ENCODE results near the gene GNAI1. TPM values are rescaled to one million over a fixed set of nuclear protein-coding genes. Genes with fewer than 3 reads are reported as not detected.

Gene GNAI1
- total RNA-seq, 2 donors from 2014 or later, result 21.5 to 27.0 TPM

- no peak overlapping the region for H3K27ac Mint-ChIP-seq
- no peak overlapping the region for H3K4me3 Mint-ChIP-seq
- Histone ChIP-seq H3K9me3 (ENCODE audit: control insufficient read depth, low read length) (no peaks in the 10 kb centered on the region), H3K4me1 (ENCODE audit: control insufficient read depth, insufficient read depth, low read length) (peaks cover 4% of the 10 kb centered on the region), H3K36me3 (ENCODE audit: control insufficient read depth, insufficient read depth, low read length) (no peaks in the 10 kb centered on the region), H3K27ac (ENCODE audit: low read depth, low read length) (no peak overlapping the region), H3K9ac (ENCODE audit: extremely low read depth, low read length, poor library complexity, severe bottlenecking) (no peak overlapping the region), H3K4me3 (ENCODE audit: low read length) (no peak overlapping the region), H3K27me3 (ENCODE audit: control insufficient read depth, insufficient read depth, low read length, poor library complexity, severe bottlenecking) (no peaks in the 10 kb centered on the region)
- 98% methylated on average over 3 of the region's 4 CpGs; no CpG with 5 or more reads in 1 of the 2 experiments for WGBS, 2 experiments (ENCODE audit: insufficient coverage in 1 of 2, insufficient read length in 1 of 2)
- H3K9me3 Mint-ChIP-seq, result no peaks in the 10 kb centered on the region
- no peak for TF ChIP-seq CTCF (conservative IDR thresholded peaks at IDR 0.05)
- DNase-seq, result no peak
- H3K36me3 Mint-ChIP-seq (ENCODE audit: low read depth), result no peaks in the 10 kb centered on the region
- peaks cover 2% of the 10 kb centered on the region for H3K4me1 Mint-ChIP-seq
- H3K27me3 Mint-ChIP-seq (ENCODE audit: insufficient read depth), result no peaks in the 10 kb centered on the region
Measured at GRCh38 chr7:80100254-80100653, 34.4 kb upstream of the GNAI1 start.

- no peak for TF ChIP-seq CTCF (conservative IDR thresholded peaks at IDR 0.05)
- Histone ChIP-seq H3K4me3 (ENCODE audit: low read length) (no peak overlapping the region), H3K9ac (ENCODE audit: extremely low read depth, low read length, poor library complexity, severe bottlenecking) (no peak overlapping the region), H3K9me3 (ENCODE audit: control insufficient read depth, low read length) (no peaks in the 10 kb centered on the region), H3K27ac (ENCODE audit: low read depth, low read length) (no peak overlapping the region), H3K27me3 (ENCODE audit: control insufficient read depth, insufficient read depth, low read length, poor library complexity, severe bottlenecking) (no peaks in the 10 kb centered on the region), H3K4me1 (ENCODE audit: control insufficient read depth, insufficient read depth, low read length) (peaks cover 4% of the 10 kb centered on the region), H3K36me3 (ENCODE audit: control insufficient read depth, insufficient read depth, low read length) (no peaks in the 10 kb centered on the region)
- Mint-ChIP-seq H3K9me3 (no peaks in the 10 kb centered on the region), H3K27ac (no peak overlapping the region), H3K27me3 (ENCODE audit: insufficient read depth) (no peaks in the 10 kb centered on the region), H3K4me3 (no peak overlapping the region), H3K36me3 (ENCODE audit: low read depth) (no peaks in the 10 kb centered on the region), H3K4me1 (peaks cover 10% of the 10 kb centered on the region)
- 87 to 89% methylated on average over 3 of the region's 3 CpGs for WGBS, 2 experiments (ENCODE audit: insufficient coverage in 1 of 2, insufficient read length in 1 of 2)
- DNase-seq, result no peak
Measured at GRCh38 chr7:80105701-80106408, 28.8 kb upstream of the GNAI1 start.

DNA sequence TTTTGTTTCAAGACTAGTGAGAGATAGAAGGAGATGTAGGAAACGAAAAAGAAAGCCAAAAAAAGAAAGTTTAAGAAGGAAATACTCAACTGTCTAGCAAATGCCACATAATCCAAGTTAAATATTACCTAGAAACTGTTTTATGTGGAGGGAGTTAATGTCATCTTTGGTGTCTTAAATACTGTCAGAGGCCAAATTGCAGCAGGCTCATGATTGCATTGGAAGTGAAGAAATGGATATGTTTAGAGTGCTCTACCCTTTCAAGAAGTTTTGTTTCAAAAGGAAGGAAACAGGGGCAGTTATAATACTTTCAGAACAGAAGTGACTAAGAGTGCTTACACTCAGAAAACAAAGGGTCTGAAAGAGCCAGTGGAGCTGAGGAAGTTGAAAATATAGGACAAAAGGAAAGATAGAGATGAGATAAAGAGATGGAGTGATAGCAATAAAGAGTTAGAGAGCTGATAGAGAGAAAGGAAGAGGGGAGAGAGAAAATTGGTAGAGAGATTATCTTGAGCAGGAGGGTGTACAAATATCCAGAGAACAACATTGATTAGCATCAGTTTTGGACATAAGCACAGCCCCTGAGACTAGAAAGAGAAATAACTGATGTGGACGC, 28.0 kb upstream of the GNAI1 start:
- 83% methylated on average over 2 of the region's 2 CpGs; no CpG with 5 or more reads in 1 of the 2 experiments for WGBS, 2 experiments (ENCODE audit: insufficient coverage in 1 of 2, insufficient read length in 1 of 2)
- no peak for DNase-seq
- Histone ChIP-seq H3K27ac (ENCODE audit: low read depth, low read length) (no peak overlapping the region), H3K9me3 (ENCODE audit: control insufficient read depth, low read length) (no peaks in the 10 kb centered on the region), H3K36me3 (ENCODE audit: control insufficient read depth, insufficient read depth, low read length) (no peaks in the 10 kb centered on the region), H3K4me1 (ENCODE audit: control insufficient read depth, insufficient read depth, low read length) (peaks cover 4% of the 10 kb centered on the region), H3K9ac (ENCODE audit: extremely low read depth, low read length, poor library complexity, severe bottlenecking) (no peak overlapping the region), H3K27me3 (ENCODE audit: control insufficient read depth, insufficient read depth, low read length, poor library complexity, severe bottlenecking) (no peaks in the 10 kb centered on the region), H3K4me3 (ENCODE audit: low read length) (no peak overlapping the region)
- no peak for TF ChIP-seq CTCF (conservative IDR thresholded peaks at IDR 0.05)
- Mint-ChIP-seq H3K36me3 (ENCODE audit: low read depth) (no peaks in the 10 kb centered on the region), H3K9me3 (no peaks in the 10 kb centered on the region), H3K27me3 (ENCODE audit: insufficient read depth) (no peaks in the 10 kb centered on the region), H3K4me1 (peaks cover 10% of the 10 kb centered on the region), H3K4me3 (no peak overlapping the region), H3K27ac (no peak overlapping the region)
